Esophagus squamous epithelium (tissue), 5 donors: ENCODE measurements around the gene CABP4. TPM values are rescaled to one million over a fixed set of nuclear protein-coding genes. Genes with fewer than 3 reads are reported as not detected.
"Not testable (repeated sequence)": the region's sequence is repeated elsewhere in the genome, so short reads cannot be mapped to it uniquely, and the experiment has no call there.

Experiments
- DNase-seq: peaks from one replicate; lab custom pipeline; 2025; lab: John Stamatoyannopoulos, UW
- H3K27ac ChIP-seq, 4 donors: fragments of 200-600 bp; sonication (generic); one replicate each; pipeline ENCODE4 v1.5.1; 2016 to 2019; ENCODE audit warnings: mild to moderate bottlenecking in 1 of 4
- H3K27me3 ChIP-seq, 4 donors: fragments of 200-600 bp; sonication (generic); 1 replicate in 3 of 4; 2 replicates in 1 of 4; pipeline versions ENCODE4 v1.5.1 to v1.6.0; 2017 to 2021; ENCODE audit warnings: antibody characterized with exemption in 1 of 4
- H3K36me3 ChIP-seq, 3 donors: fragments of 200-600 bp; sonication (generic); one replicate each; pipeline ENCODE4 v1.5.1; 2016 to 2019
- H3K4me1 ChIP-seq, 3 donors: fragments of 200-600 bp; sonication (generic); one replicate each; pipeline ENCODE4 v1.5.1; 2017 to 2019
- H3K4me3 ChIP-seq, 4 donors: fragments of 200-600 bp; sonication (generic); 1 replicate in 3 of 4; 2 replicates in 1 of 4; pipeline ENCODE4 v1.5.1; 2016 to 2019; ENCODE audit warnings: mild to moderate bottlenecking in 2 of 4, moderate library complexity in 1 of 4
- H3K9me3 ChIP-seq, 3 donors: fragments of 200-600 bp; sonication (generic); one replicate each; pipeline ENCODE4 v1.5.1; 2016 to 2019
- POLR2A ChIP-seq, 4 donors: fragments of 450-650 bp; IDR thresholded peaks; one replicate each; pipeline ENCODE4 v1.6.1; 2017; ENCODE audit warnings: antibody characterized with exemption in 4 of 4, mild to moderate bottlenecking in 4 of 4, moderate library complexity in 3 of 4
- WGBS, 2 donors: methylation state at CpG; one replicate each; pipeline ENCODE4 v1.1.5; 2018; 5-methylcytosine and 5-hydroxymethylcytosine counted together
- intact Hi-C: fragments of 100-400 bp; cut with DNase I; formaldehyde crosslinking; loops from one replicate; pipeline ENCODE4 v1.15.0; 2022
- total RNA-seq, 4 donors: library from RNA; depleted of rRNA; stranded (reverse); fragments of >200 nt; gene quantifications; one replicate each; pipeline ENCODE4 v1.1.0, GENCODE V29; 2016
- TF ChIP-seq, protein P1 (sequence below), 6 experiments: fragments of 450-650 bp in 4 of 6; fragments of 200-600 bp in 2 of 6; sonication (generic) in 2 of 6; IDR thresholded peaks; one replicate each; pipeline ENCODE4 v1.5.1; 2016 to 2019; ENCODE audit warnings: antibody characterized with exemption in 6 of 6, mild to moderate bottlenecking in 4 of 6, moderate library complexity in 4 of 6
- donor health status: DM: yes; HTN: yes; CAD: no.

Gene CABP4
- total RNA-seq, 4 donors from 2014 or later: 0.38 TPM; not detected in 3

DNA sequence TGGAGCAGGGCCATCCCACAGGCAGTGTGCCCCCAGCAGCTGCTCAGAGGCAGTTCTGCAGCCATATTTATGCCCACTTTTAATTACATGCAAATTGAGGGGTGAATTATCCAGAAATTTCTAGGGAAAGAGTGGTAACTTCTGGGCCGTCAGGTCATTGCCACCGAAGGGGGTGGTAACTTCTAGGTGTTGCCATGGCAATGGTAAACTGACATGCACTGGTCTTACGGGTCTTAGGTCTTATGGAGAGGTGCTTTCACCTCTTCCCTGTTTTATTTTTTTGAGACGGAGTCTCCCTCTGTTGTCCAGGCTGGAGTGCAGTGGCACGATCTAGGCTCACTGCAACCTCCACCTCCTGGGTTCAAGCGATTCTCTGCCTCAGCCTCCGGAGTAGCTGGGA is 17.7 kb downstream of the CABP4 start:
- H3K4me3 ChIP-seq: no peak overlapping the region
- DNase-seq: no peak
- no peaks in the 10 kb centered on the region for H3K9me3 ChIP-seq
- no peak overlapping the region for H3K27ac ChIP-seq
- WGBS, 2 donors: 82 to 86% methylated on average over 7 of the region's 7 CpGs
- no peaks in the 10 kb centered on the region for H3K36me3 ChIP-seq
- TF ChIP-seq, protein P1, sequence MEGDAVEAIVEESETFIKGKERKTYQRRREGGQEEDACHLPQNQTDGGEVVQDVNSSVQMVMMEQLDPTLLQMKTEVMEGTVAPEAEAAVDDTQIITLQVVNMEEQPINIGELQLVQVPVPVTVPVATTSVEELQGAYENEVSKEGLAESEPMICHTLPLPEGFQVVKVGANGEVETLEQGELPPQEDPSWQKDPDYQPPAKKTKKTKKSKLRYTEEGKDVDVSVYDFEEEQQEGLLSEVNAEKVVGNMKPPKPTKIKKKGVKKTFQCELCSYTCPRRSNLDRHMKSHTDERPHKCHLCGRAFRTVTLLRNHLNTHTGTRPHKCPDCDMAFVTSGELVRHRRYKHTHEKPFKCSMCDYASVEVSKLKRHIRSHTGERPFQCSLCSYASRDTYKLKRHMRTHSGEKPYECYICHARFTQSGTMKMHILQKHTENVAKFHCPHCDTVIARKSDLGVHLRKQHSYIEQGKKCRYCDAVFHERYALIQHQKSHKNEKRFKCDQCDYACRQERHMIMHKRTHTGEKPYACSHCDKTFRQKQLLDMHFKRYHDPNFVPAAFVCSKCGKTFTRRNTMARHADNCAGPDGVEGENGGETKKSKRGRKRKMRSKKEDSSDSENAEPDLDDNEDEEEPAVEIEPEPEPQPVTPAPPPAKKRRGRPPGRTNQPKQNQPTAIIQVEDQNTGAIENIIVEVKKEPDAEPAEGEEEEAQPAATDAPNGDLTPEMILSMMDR (IDR thresholded peaks at IDR 0.05): no peak
- no peak for TF ChIP-seq POLR2A (IDR thresholded peaks at IDR 0.05)
- H3K27me3 ChIP-seq: no peaks in the 10 kb centered on the region
- intact Hi-C loops: no loop called here
- peaks cover 4 to 33% (median 13%) of the 10 kb centered on the region in 3 donors for H3K4me1 ChIP-seq

DNA sequence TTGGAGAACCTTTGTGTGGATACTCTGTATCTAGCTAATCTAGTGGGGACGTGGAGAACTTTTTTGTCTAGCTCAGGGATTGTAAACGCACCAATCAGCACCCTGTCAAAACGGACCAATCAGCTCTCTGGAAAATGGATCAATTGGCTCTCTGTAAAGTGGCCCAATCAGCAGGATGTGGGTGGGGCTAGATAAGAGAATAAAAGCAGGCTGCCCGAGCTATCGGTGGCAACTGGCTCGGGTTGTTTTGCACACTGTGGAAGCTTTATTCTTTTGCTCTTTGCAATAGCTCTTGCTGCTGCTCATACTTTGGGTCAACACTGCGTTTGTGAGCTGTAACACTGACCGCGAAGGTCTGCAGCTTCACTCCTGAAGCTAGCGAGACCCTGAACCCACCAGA is 21.5 kb downstream of the CABP4 start:
- H3K36me3 ChIP-seq, H3K4me3 ChIP-seq, H3K9me3 ChIP-seq, intact Hi-C loops, DNase-seq, H3K27ac ChIP-seq, H3K27me3 ChIP-seq: not testable (repeated sequence)
- H3K4me1 ChIP-seq: peaks cover 0 to 22% (median 0%) of the 10 kb centered on the region in 3 donors
- 73 to 78% methylated on average over 7 of the region's 10 CpGs for WGBS, 2 donors

GRCh38 chr11:67477344-67478050 is 22.3 kb downstream of the CABP4 start:
- H3K4me3 ChIP-seq, H3K27ac ChIP-seq, intact Hi-C loops, H3K9me3 ChIP-seq, H3K27me3 ChIP-seq, DNase-seq, H3K36me3 ChIP-seq: not testable (repeated sequence)
- H3K4me1 ChIP-seq: peaks cover 0 to 28% (median 0%) of the 10 kb centered on the region in 3 donors
- 82 to 84% methylated on average over 9 to 11 of the region's 16 CpGs for WGBS, 2 donors

DNA sequence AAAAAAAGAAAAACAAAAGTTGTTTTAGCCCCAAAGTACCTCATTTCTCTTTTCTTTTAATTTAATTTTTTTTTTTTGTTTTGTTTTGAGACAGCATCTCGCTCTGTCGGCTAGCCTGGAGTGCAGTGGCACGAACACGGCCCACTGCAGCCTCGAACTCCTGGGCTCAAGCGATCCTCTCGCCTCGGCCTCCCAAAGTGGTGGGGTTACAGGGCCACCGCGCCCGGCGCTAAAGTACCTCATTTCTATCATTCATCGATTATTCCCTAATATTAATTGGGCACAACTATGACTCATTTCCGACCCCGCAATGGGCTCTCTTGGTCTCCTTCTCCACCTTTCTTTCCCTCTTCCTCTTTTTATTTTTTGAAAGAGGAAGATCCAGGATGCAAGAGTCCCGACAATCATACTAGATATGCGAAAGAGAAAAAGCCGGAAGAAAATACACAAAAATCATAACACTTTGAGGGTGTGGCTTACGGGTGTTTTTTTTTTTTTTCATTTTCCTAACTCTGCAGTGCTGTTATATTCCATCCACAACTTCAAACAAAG is 27.2 kb downstream of the CABP4 start:
- no peak for TF ChIP-seq POLR2A (IDR thresholded peaks at IDR 0.05)
- TF ChIP-seq, protein P1 (IDR thresholded peaks at IDR 0.05): no peak
- Histone ChIP-seq H3K9me3 (no peaks in the 10 kb centered on the region), H3K36me3 (peaks cover 0 to 8% (median 6%) of the 10 kb centered on the region in 3 donors), H3K4me3 (peak overlapping the region; percentile 35 to 73 (median 56)), H3K27ac (peak overlapping the region; percentile 80 to 92 (median 89)), H3K27me3 (no peaks in the 10 kb centered on the region), H3K4me1 (peaks cover 19 to 55% (median 23%) of the 10 kb centered on the region in 3 donors)
- no peak for DNase-seq
- intact Hi-C loops: no loop called here
- 25 to 34% methylated on average over 19 of the region's 19 CpGs for WGBS, 2 donors

DNA sequence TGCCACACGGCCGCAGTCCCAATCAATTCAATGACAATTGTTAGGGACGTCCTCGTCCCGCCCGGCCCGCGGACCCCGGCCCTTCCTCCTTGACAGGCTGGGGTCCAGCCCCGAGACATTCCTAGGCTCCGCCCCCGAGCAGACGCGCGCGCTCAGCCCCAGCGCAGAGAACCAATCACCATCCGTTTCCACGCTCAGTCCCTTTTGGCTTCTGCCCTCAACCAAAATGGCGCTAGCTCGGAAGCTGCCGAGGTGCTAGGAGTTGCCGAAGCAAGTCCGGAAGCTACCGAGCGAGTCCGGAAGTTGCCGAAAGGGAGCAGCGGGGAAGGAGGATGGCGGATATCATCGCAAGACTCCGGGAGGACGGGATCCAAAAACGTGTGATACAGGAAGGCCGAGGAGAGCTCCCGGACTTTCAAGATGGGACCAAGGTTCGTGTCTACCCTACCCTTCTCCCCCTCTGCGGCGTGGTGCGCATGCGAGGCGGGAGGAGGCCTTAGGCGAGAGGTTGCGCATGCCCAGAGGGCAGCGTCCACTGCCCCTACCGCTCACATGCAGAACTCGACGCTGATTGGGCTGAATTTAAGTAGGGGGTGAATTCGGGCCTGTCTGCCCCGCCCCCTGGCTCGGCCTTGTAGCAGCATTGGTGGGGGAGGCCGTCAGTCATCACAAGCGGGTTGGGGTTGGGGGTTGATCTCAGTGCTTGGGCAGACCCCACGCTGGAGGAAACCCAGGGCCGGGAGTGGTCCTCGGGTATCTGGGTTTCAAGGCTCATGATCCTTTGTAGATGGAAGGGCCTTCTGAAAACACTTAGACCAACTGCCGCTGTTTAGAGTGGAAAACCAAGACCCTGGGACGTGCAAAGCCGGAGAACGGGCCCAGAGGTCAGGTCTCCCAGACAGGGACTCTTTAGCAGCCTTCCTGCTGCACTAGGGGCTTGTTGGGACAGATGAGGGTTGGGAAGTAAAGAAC is 28.0 kb downstream of the CABP4 start, which contains the start of gene AIP:
AIP (plus strand) TSS at position 200 of the 972 bp plus-strand sequence; CDS start at position 333, 133 bp downstream.
- peak in 2 of 4 donors; percentile 47 to 63 for TF ChIP-seq POLR2A (IDR thresholded peaks at IDR 0.05)
- TF ChIP-seq, protein P1 (IDR thresholded peaks at IDR 0.05): peak in 3 of 6 experiments; percentile 28 to 47 (median 43)
- WGBS, 2 donors: 1 to 12% methylated on average over 23 to 35 of the region's 60 CpGs
- no peaks in the 10 kb centered on the region for H3K9me3 ChIP-seq
- peaks cover 0 to 16% (median 14%) of the 10 kb centered on the region in 3 donors for H3K36me3 ChIP-seq
- peak within 1 kb of the TSS; percentile 35 to 73 (median 56) for H3K4me3 ChIP-seq
- DNase-seq: peak; percentile 86
- H3K27me3 ChIP-seq: no peaks in the 10 kb centered on the region
- H3K27ac ChIP-seq: peak within 1 kb of the TSS; percentile 80 to 92 (median 89)
- peaks cover 19 to 50% (median 23%) of the 10 kb centered on the region in 3 donors for H3K4me1 ChIP-seq
- intact Hi-C loops: no loop called here
